Keratinocyte (primary cell): ENCODE measurements around the gene NT5DC3. TPM values are rescaled to one million over a fixed set of nuclear protein-coding genes. Genes with fewer than 3 reads are reported as not detected.

ENCODE experiments used
- DNase-seq: peaks from one replicate; pipeline ENCODE4 v3.0.0-alpha.2; 2011; ENCODE audit warnings: low read depth, missing footprints, low spot score
- FAIRE-seq: peaks from 2 replicates; lab custom pipeline; 2011; peaks lifted over from hg19 to GRCh38; lab: Jason Lieb, UNC
- H2AFZ ChIP-seq: 2 replicates; pipeline ENCODE4 v1.6.0; 2012; ENCODE audit warnings: low read length, control low read depth, inconsistent platforms; ENCODE audit not compliant: control insufficient read depth
- H3K27ac ChIP-seq: 2 replicates; pipeline ENCODE4 v1.5.1; 2011; ENCODE audit warnings: low read length; ENCODE audit not compliant: control insufficient read depth, insufficient read depth
- H3K27me3 ChIP-seq: 3 replicates; pipeline ENCODE4 v1.6.0; 2011; ENCODE audit warnings: low read length; ENCODE audit not compliant: control insufficient read depth, insufficient read depth; ENCODE audit errors: extremely low read depth
- H3K36me3 ChIP-seq, 2 experiments: 2 replicates in 1 of 2; 3 replicates in 1 of 2; pipeline ENCODE4 v1.5.1; 2011; ENCODE audit warnings: low read length in 2 of 2, mild to moderate bottlenecking in 1 of 2; ENCODE audit not compliant: control insufficient read depth in 2 of 2, insufficient read depth in 2 of 2; ENCODE audit errors: extremely low read depth in 1 of 2
- H3K4me1 ChIP-seq: 3 replicates; pipeline ENCODE4 v1.5.1; 2011; ENCODE audit warnings: low read length; ENCODE audit not compliant: control insufficient read depth, insufficient read depth; ENCODE audit errors: extremely low read depth
- H3K4me2 ChIP-seq: 3 replicates; pipeline ENCODE4 v1.6.0; 2011; ENCODE audit warnings: low read depth, low read length; ENCODE audit not compliant: control insufficient read depth, insufficient read depth; ENCODE audit errors: extremely low read depth
- H3K4me3 ChIP-seq, 3 experiments: fragments of 200-600 bp in 1 of 3; sonication (generic) in 1 of 3; 2 replicates in 2 of 3; 3 replicates in 1 of 3; pipeline ENCODE4 v1.5.1; 2011 to 2016; ENCODE audit warnings: low read length in 3 of 3, mild to moderate bottlenecking in 3 of 3, control low read depth in 2 of 3, inconsistent platforms in 1 of 3, low read depth in 1 of 3, mixed read lengths in 1 of 3, mixed run types in 1 of 3, moderate library complexity in 1 of 3; ENCODE audit not compliant: control insufficient read depth in 2 of 3, insufficient read depth in 2 of 3; ENCODE audit errors: extremely low read depth in 1 of 3
- H3K79me2 ChIP-seq: 2 replicates; pipeline ENCODE4 v1.6.0; 2012; ENCODE audit warnings: low read length; ENCODE audit not compliant: control insufficient read depth, insufficient read depth
- H3K9ac ChIP-seq: 3 replicates; pipeline ENCODE4 v1.6.0; 2011; ENCODE audit warnings: low read length; ENCODE audit not compliant: control insufficient read depth, insufficient read depth; ENCODE audit errors: extremely low read depth
- H3K9me1 ChIP-seq: 3 replicates; pipeline ENCODE4 v1.6.0; 2011; ENCODE audit warnings: low read length; ENCODE audit not compliant: control insufficient read depth, insufficient read depth; ENCODE audit errors: extremely low read depth
- H3K9me3 ChIP-seq: 2 replicates; pipeline ENCODE4 v1.5.1; 2012; ENCODE audit warnings: low read depth, low read length; ENCODE audit not compliant: control insufficient read depth
- H4K20me1 ChIP-seq: 3 replicates; pipeline ENCODE4 v1.6.0; 2011; ENCODE audit warnings: low read length; ENCODE audit not compliant: control insufficient read depth, insufficient read depth; ENCODE audit errors: extremely low read depth
- CTCF ChIP-seq, 3 experiments: IDR thresholded peaks in 1 of 3; conservative IDR thresholded peaks in 1 of 3; optimal IDR thresholded peaks in 1 of 3; 2 replicates in 2 of 3; 3 replicates in 1 of 3; pipeline versions ENCODE3 to v1.5.1; 2011; ENCODE audit warnings: low read length in 3 of 3, mild to moderate bottlenecking in 3 of 3, moderate library complexity in 2 of 3, control low read depth in 1 of 3, inconsistent platforms in 1 of 3; ENCODE audit not compliant: insufficient read depth in 2 of 3; ENCODE audit errors: extremely low read depth in 1 of 3
- EZH2 ChIP-seq: IDR thresholded peaks from one replicate; pipeline ENCODE4 v1.6.1; 2012; ENCODE audit warnings: inconsistent platforms, mild to moderate bottlenecking, low read length, moderate library complexity
- dilution Hi-C: fragments of 300-500 bp; cut with MboI; formaldehyde crosslinking; loops from one replicate; pipeline ENCODE4 v1.7.0; 2020; ENCODE audit warnings: low sequenced_read_pairs; ENCODE audit not compliant: extremely low pct_ligation_motif_present
- polyA plus RNA-seq, 5 experiments: library from polyadenylated mRNA; depleted of rRNA in 3 of 5; stranded (reverse) in 3 of 5; stranded (forward) in 1 of 5; unstranded in 1 of 5; fragments of >200 nt; gene quantifications; 1 replicate in 1 of 5; 2 replicates in 3 of 5; 3 replicates in 1 of 5; pipeline versions ENCODE4 v1.2.1 to v1.2.3, GENCODE V29; 2011 to 2012; ENCODE audit warnings: missing spikeins in 2 of 5, low read depth in 1 of 5, low replicate concordance in 1 of 5

Gene NT5DC3
- polyA plus RNA-seq, 1 donor (not counting 4 experiments of a cell fraction or from before 2014, with no cell fraction given): 12.8 TPM

- TF ChIP-seq EZH2: no peak
- TF ChIP-seq CTCF (optimal IDR thresholded peaks at IDR 0.05 in 1 of 3, IDR thresholded peaks at IDR 0.05 in 1 of 3, conservative IDR thresholded peaks at IDR 0.05 in 1 of 3; ENCODE audit: extremely low read depth in 1 of 3, insufficient read depth in 2 of 3, low read length in 3 of 3): no peak
- Histone ChIP-seq H3K36me3 (no peaks in the 10 kb centered on the region), H3K4me2 (no peak overlapping the region), H3K79me2 (no peaks in the 10 kb centered on the region), H4K20me1 (no peaks in the 10 kb centered on the region), H3K4me1 (no peaks in the 10 kb centered on the region), H3K27ac (no peak overlapping the region), H3K9me1 (no peaks in the 10 kb centered on the region), H2AFZ (no peak overlapping the region), H3K27me3 (no peaks in the 10 kb centered on the region), H3K4me3 (no peak overlapping the region), H3K9me3 (no peaks in the 10 kb centered on the region), H3K9ac (no peak overlapping the region)
- dilution Hi-C loops: no loop called here
- DNase-seq (no peak), FAIRE-seq (no peak)
Measured at GRCh38 chr12:103848143-103848542, 7.1 kb upstream of the NT5DC3 start.

- H3K4me2 ChIP-seq: no peak overlapping the region
- peaks cover 6% of the 10 kb centered on the region for H3K4me1 ChIP-seq
- DNase-seq (no peak), FAIRE-seq (no peak)
- no peak overlapping the region for H3K9ac ChIP-seq
- no peaks in the 10 kb centered on the region for H3K79me2 ChIP-seq
- no peaks in the 10 kb centered on the region for H4K20me1 ChIP-seq
- no peaks in the 10 kb centered on the region for H3K27me3 ChIP-seq
- dilution Hi-C loops: no loop called here
- no peaks in the 10 kb centered on the region for H3K36me3 ChIP-seq
- H3K9me1 ChIP-seq: no peaks in the 10 kb centered on the region
- no peak overlapping the region for H3K27ac ChIP-seq
- no peak overlapping the region for H2AFZ ChIP-seq
- H3K4me3 ChIP-seq: no peak overlapping the region
- no peaks in the 10 kb centered on the region for H3K9me3 ChIP-seq
- TF ChIP-seq CTCF (optimal IDR thresholded peaks at IDR 0.05 in 1 of 3, IDR thresholded peaks at IDR 0.05 in 1 of 3, conservative IDR thresholded peaks at IDR 0.05 in 1 of 3; ENCODE audit: extremely low read depth in 1 of 3, insufficient read depth in 2 of 3, low read length in 3 of 3) (no peak), EZH2 (no peak)
Measured at GRCh38 chr12:103846415-103846814, 5.4 kb upstream of the NT5DC3 start.
